HepG2 (cell line): ENCODE measurements around the gene ZSCAN23. TPM values are rescaled to one million over a fixed set of nuclear protein-coding genes. Genes with fewer than 3 reads are reported as not detected.

Experiments
- ATAC-seq: fragments of 200-7000 bp; cut with Tn5 transposase; 3 replicates; pipeline ENCODE4 v1.9.1; 2020; ENCODE audit warnings: mild to moderate bottlenecking, moderate library complexity
- BruUV-seq: library from RNA; stranded (reverse); fragments of 400-500 nt; replicated peaks from 2 replicates; lab custom pipeline; 2021; lab: Mats Ljungman, UMichigan
- CTCF ChIA-PET: fragments of 300-600 bp; formaldehyde crosslinking; extraction: SDS; loops from one replicate; lab custom pipeline; 2021; ENCODE audit warnings: low total read pairs, inconsistent platforms, low intra/inter-chr PET ratio; lab: Yijun Ruan, JAX
- POLR2A ChIA-PET: fragments of 350-600 bp; sonication (Branson Sonifier 250); formaldehyde crosslinking; loops from one replicate; lab custom pipeline; 2020; ENCODE audit warnings: antibody characterized with exemption, inconsistent platforms; lab: Yijun Ruan, JAX
- DNase-seq: peaks from one replicate; pipeline ENCODE4 v3.0.0-alpha.2; 2015; ENCODE audit warnings: low spot score
- FAIRE-seq: peaks from 3 replicates; lab custom pipeline; 2011; peaks lifted over from hg19 to GRCh38; lab: Jason Lieb, UNC
- H2AFZ ChIP-seq: one replicate; pipeline ENCODE4 v1.6.1; 2011; ENCODE audit warnings: low read length, inconsistent platforms
- H3K27ac ChIP-seq: fragments of 300-600 bp; 3 replicates; pipeline ENCODE4 v1.8.0; 2011; ENCODE audit warnings: mixed run types, mild to moderate bottlenecking, mixed read lengths, low read length, inconsistent platforms; ENCODE audit not compliant: insufficient read depth; ENCODE audit errors: extremely low read length
- H3K27me3 ChIP-seq, 2 experiments: fragments of 200-600 bp in 1 of 2; 2 replicates in 1 of 2; 3 replicates in 1 of 2; pipeline versions ENCODE4 v1.6.0 to v1.8.0; 2011; ENCODE audit warnings: low read length in 2 of 2, mild to moderate bottlenecking in 2 of 2, moderate library complexity in 2 of 2, inconsistent platforms in 1 of 2; ENCODE audit not compliant: insufficient read depth in 2 of 2, control insufficient read depth in 1 of 2
- H3K36me3 ChIP-seq, 2 experiments: fragments of 200-600 bp in 1 of 2; replicated peaks in 1 of 2; 2 replicates in 1 of 2; 3 replicates in 1 of 2; pipeline versions ENCODE4 v1.5.1 to v1.8.0; 2011; ENCODE audit warnings: low read length in 2 of 2, inconsistent platforms in 1 of 2; ENCODE audit not compliant: insufficient read depth in 2 of 2, control insufficient read depth in 1 of 2
- H3K4me1 ChIP-seq: 2 replicates; pipeline ENCODE4 v1.5.1; 2012; ENCODE audit warnings: low read length, inconsistent platforms; ENCODE audit not compliant: insufficient read depth
- H3K4me2 ChIP-seq: 2 replicates; pipeline ENCODE4 v1.6.0; 2011; ENCODE audit warnings: low read depth, low read length, inconsistent platforms
- H3K4me3 ChIP-seq, 3 experiments: fragments of 200-600 bp in 1 of 3; sonication (generic), shearing (Covaris generic) in 1 of 3; replicated peaks in 1 of 3; 2 replicates each; pipeline ENCODE4 v1.5.1; 2011 to 2016; ENCODE audit warnings: low read length in 3 of 3, inconsistent platforms in 2 of 3, low read depth in 2 of 3, mild to moderate bottlenecking in 2 of 3, control low read depth in 1 of 3, mixed read lengths in 1 of 3; ENCODE audit not compliant: insufficient read depth in 1 of 3
- H3K79me2 ChIP-seq: one replicate; pipeline ENCODE4 v1.6.1; 2011; ENCODE audit warnings: low read length, inconsistent platforms; ENCODE audit not compliant: insufficient read depth
- H3K9ac ChIP-seq: 2 replicates; pipeline ENCODE4 v1.6.0; 2011; ENCODE audit warnings: mild to moderate bottlenecking, low read depth, low read length, inconsistent platforms; ENCODE audit not compliant: insufficient read depth
- H3K9me3 ChIP-seq: 2 replicates; pipeline ENCODE4 v1.5.1; 2012; ENCODE audit warnings: mild to moderate bottlenecking, low read length
- H4K20me1 ChIP-seq: 2 replicates; pipeline ENCODE4 v1.6.0; 2011; ENCODE audit warnings: inconsistent platforms, mild to moderate bottlenecking, low read length, moderate library complexity; ENCODE audit not compliant: insufficient read depth
- CSRNP2 ChIP-seq: sonication (generic); formaldehyde crosslinking; conservative IDR thresholded peaks from 2 replicates; pipeline ENCODE4 v1.8.0; 2022; ENCODE audit warnings: low read depth, missing genetic modification reagents
- HOXA3 ChIP-seq: sonication (generic); formaldehyde crosslinking; IDR thresholded peaks from 2 replicates; pipeline ENCODE4 v1.5.0; 2020; ENCODE audit warnings: missing genetic modification reagents
- LRRFIP1 ChIP-seq: sonication (generic); formaldehyde crosslinking; conservative IDR thresholded peaks from 2 replicates; pipeline ENCODE4 v1.4.0; 2020; ENCODE audit warnings: missing genetic modification reagents
- MAFG ChIP-seq: sonication (generic); formaldehyde crosslinking; IDR thresholded peaks from 2 replicates; pipeline ENCODE4 v1.5.1; 2020; ENCODE audit warnings: mild to moderate bottlenecking, missing genetic modification reagents
- MNT ChIP-seq: fragments of 450-650 bp; IDR thresholded peaks from 2 replicates; pipeline ENCODE4 v1.6.1; 2016
- NFAT5 ChIP-seq: sonication (generic); formaldehyde crosslinking; IDR thresholded peaks from 2 replicates; pipeline ENCODE4 v1.4.0; 2020; ENCODE audit warnings: missing genetic modification reagents
- SAP130 ChIP-seq: IDR thresholded peaks from 2 replicates; pipeline ENCODE4 v1.6.1; 2016; ENCODE audit warnings: low read depth
- SMYD3 ChIP-seq: sonication (generic); formaldehyde crosslinking; IDR thresholded peaks from 2 replicates; pipeline ENCODE4 v1.8.1; 2023; ENCODE audit warnings: mild to moderate bottlenecking, missing genetic modification reagents
- ZBTB42 ChIP-seq: sonication (generic); formaldehyde crosslinking; IDR thresholded peaks from 2 replicates; pipeline ENCODE4 v1.5.0; 2020; ENCODE audit warnings: mild to moderate bottlenecking, missing genetic modification reagents
- ZNF224 ChIP-seq: sonication (generic); formaldehyde crosslinking; IDR thresholded peaks from 2 replicates; pipeline ENCODE4 v1.5.0; 2020; ENCODE audit warnings: mild to moderate bottlenecking, missing genetic modification reagents
- ZNF572 ChIP-seq: sonication (generic); formaldehyde crosslinking; IDR thresholded peaks from 2 replicates; pipeline ENCODE4 v1.5.1; 2020; ENCODE audit warnings: mild to moderate bottlenecking, missing genetic modification reagents
- ZNF788 ChIP-seq: sonication (generic); formaldehyde crosslinking; IDR thresholded peaks from 2 replicates; pipeline ENCODE4 v1.5.0; 2020; ENCODE audit warnings: mild to moderate bottlenecking, missing genetic modification reagents, borderline replicate concordance
- ZNF83 ChIP-seq: sonication (generic); formaldehyde crosslinking; IDR thresholded peaks from 2 replicates; pipeline ENCODE4 v1.4.0; 2020; ENCODE audit warnings: missing genetic modification reagents, mild to moderate bottlenecking, borderline replicate concordance
- in situ Hi-C: cut with HindIII; loops from 2 replicates; pipeline ENCODE4 v1.10.0; 2017; ENCODE audit warnings: low pct_unique_long_range_greater_than_20kb; ENCODE audit not compliant: extremely low pct_ligation_motif_present
- intact Hi-C: fragments of 100-400 bp; cut with micrococcal nuclease; formaldehyde crosslinking; loops from one replicate; pipeline ENCODE4 v1.10.0; 2022; ENCODE audit not compliant: unreplicated experiment
- polyA plus RNA-seq, 8 experiments: library from polyadenylated mRNA; depleted of rRNA in 3 of 8; stranded (reverse) in 7 of 8; unstranded in 1 of 8; fragments of >200 nt; fragmentation: Illumina TruSeq in 4 of 8; extraction: Trizol in 4 of 8; gene quantifications; 2 replicates each; pipeline versions ENCODE4 v1.2.1 to v1.2.3, GENCODE V29; 2011 to 2016; ENCODE audit warnings: low read depth in 4 of 8, missing spikeins in 1 of 8, mixed read lengths in 1 of 8; ENCODE audit not compliant: insufficient read depth in 1 of 8
- total RNA-seq, 5 experiments: library from RNA; depleted of rRNA; stranded (reverse); fragments of >200 nt; fragmentation: Illumina TruSeq; extraction: Trizol; gene quantifications; 2 replicates each; pipeline ENCODE4 v1.2.3, GENCODE V29; 2016; ENCODE audit warnings: low read depth in 1 of 5

ZSCAN23 gene
- total and polyA plus RNA-seq, 2 of the 13 experiments (the other 11 are each of a cell fraction or from before 2014, with no cell fraction given) = 0.29 to 1.2 TPM

- no peaks in the 10 kb centered on the region for H3K9me3 ChIP-seq
- DNase-seq (no peak), ATAC-seq (no peak), FAIRE-seq (no peak)
- H3K27ac ChIP-seq = no peak overlapping the region
- H2AFZ ChIP-seq = no peak overlapping the region
- H3K4me1 ChIP-seq = no peaks in the 10 kb centered on the region
- no peaks in the 10 kb centered on the region for H3K27me3 ChIP-seq
- intact Hi-C loops = no loop called here
- no peak overlapping the region for H3K4me2 ChIP-seq
- in situ Hi-C loops = no loop called here
- no peaks in the 10 kb centered on the region for H3K79me2 ChIP-seq
- no TSS peak for BruUV-seq
- no peaks in the 10 kb centered on the region for H3K36me3 ChIP-seq
- POLR2A ChIA-PET = no interaction called here
- CTCF ChIA-PET = no interaction called here
- no peaks in the 10 kb centered on the region for H4K20me1 ChIP-seq
- no peak overlapping the region for H3K4me3 ChIP-seq
- H3K9ac ChIP-seq = no peak overlapping the region
- no peak for TF ChIP-seq ZNF224 (CRISPR knock-in tag)
- TF ChIP-seq LRRFIP1 (CRISPR knock-in tag) = no peak
- no peak for TF ChIP-seq ZNF788 (CRISPR knock-in tag)
- TF ChIP-seq ZNF572 = no peak
- no peak for TF ChIP-seq MNT
- TF ChIP-seq SAP130 = no peak
- TF ChIP-seq ZBTB42 (CRISPR knock-in tag) = no peak
- no peak for TF ChIP-seq MAFG (CRISPR knock-in tag)
- no peak for TF ChIP-seq HOXA3 (CRISPR knock-in tag)
- TF ChIP-seq NFAT5 (CRISPR knock-in tag) = no peak
- no peak for TF ChIP-seq SMYD3 (CRISPR knock-in tag)
- TF ChIP-seq ZNF83 (CRISPR knock-in tag) = no peak
- no peak for TF ChIP-seq CSRNP2
Measured at GRCh38 chr6:28413681-28414080, 29.6 kb downstream of the ZSCAN23 start.
